CD4-positive, alpha-beta T cell treated with Interleukin-6 for 4 hours (primary cell): ENCODE data around the gene ABHD14A.

Experiments used
- DNase-seq: peaks from one replicate; pipeline ENCODE4 v3.0.0-alpha.2; 2020; ENCODE audit warnings: mixed read lengths

The ABHD14A gene

GRCh38 chr3:51957520-51958205 is 17.2 kb upstream of the ABHD14A start:
- no peak for DNase-seq

- no peak for DNase-seq
Measured at GRCh38 chr3:51958603-51959521, 16.0 kb upstream of the ABHD14A start.

- DNase-seq, result no peak
Measured at GRCh38 chr3:51959651-51960050, 15.2 kb upstream of the ABHD14A start.

GRCh38 chr3:51960386-51960785 is 14.5 kb upstream of the ABHD14A start:
- DNase-seq, result no peak

- no peak for DNase-seq
Measured at GRCh38 chr3:51961011-51961410, 13.9 kb upstream of the ABHD14A start.

GRCh38 chr3:51961602-51962569 is 13.0 kb upstream of the ABHD14A start:
- no peak for DNase-seq

- no peak for DNase-seq
Measured at GRCh38 chr3:51962854-51963530, 11.9 kb upstream of the ABHD14A start.

GRCh38 chr3:51963951-51964451 is 10.9 kb upstream of the ABHD14A start:
- no peak for DNase-seq

GRCh38 chr3:51964521-51964920 is 10.3 kb upstream of the ABHD14A start:
- no peak for DNase-seq

- DNase-seq, result no peak
Measured at GRCh38 chr3:51966016-51966415, 8.8 kb upstream of the ABHD14A start.

- DNase-seq, result no peak
Measured at GRCh38 chr3:51966486-51966885, 8.4 kb upstream of the ABHD14A start.

GRCh38 chr3:51966922-51967383 is 7.9 kb upstream of the ABHD14A start:
- DNase-seq, result peak; percentile 22

- DNase-seq, result peak; percentile 64
Measured at GRCh38 chr3:51967384-51968169, 7.3 kb upstream of the ABHD14A start, which contains the start of gene PCBP4. TSS of gene PCBP4 (minus strand) at chr3:51967454. CDS start at chr3:51961240, 6,214 bp downstream.

GRCh38 chr3:51968170-51968775 is 6.6 kb upstream of the ABHD14A start:
- DNase-seq, result no peak

- DNase-seq, result no peak
Measured at GRCh38 chr3:51968883-51969678, 5.8 kb upstream of the ABHD14A start.

- no peak for DNase-seq
Measured at GRCh38 chr3:51969841-51970240, 5.0 kb upstream of the ABHD14A start.

- no peak for DNase-seq
Measured at GRCh38 chr3:51970606-51971300, 4.1 kb upstream of the ABHD14A start.

GRCh38 chr3:51971350-51971749 is 3.5 kb upstream of the ABHD14A start:
- DNase-seq, result no peak
